Stomach (tissue), 4 donors: ENCODE measurements around the gene SCARB2.

Experiments
- POLR2AphosphoS5 ChIP-seq, 3 donors: sonication (generic); formaldehyde crosslinking; IDR thresholded peaks; one replicate each; pipeline ENCODE4 v1.6.1; 2016; ENCODE audit warnings: antibody characterized with exemption in 3 of 3
- TF ChIP-seq, protein P1 (sequence below), 7 experiments: fragments of 450-650 bp in 4 of 7; fragments of 200-600 bp in 3 of 7; sonication (generic) in 3 of 7; IDR thresholded peaks; one replicate each; pipeline ENCODE4 v1.5.1; 2016 to 2019; ENCODE audit warnings: antibody characterized with exemption in 7 of 7, control low read depth in 2 of 7, mild to moderate bottlenecking in 1 of 7

GRCh38 chr4:76141241-76141640 lies 72.4 kb downstream of the SCARB2 start:
- TF ChIP-seq, protein P1, sequence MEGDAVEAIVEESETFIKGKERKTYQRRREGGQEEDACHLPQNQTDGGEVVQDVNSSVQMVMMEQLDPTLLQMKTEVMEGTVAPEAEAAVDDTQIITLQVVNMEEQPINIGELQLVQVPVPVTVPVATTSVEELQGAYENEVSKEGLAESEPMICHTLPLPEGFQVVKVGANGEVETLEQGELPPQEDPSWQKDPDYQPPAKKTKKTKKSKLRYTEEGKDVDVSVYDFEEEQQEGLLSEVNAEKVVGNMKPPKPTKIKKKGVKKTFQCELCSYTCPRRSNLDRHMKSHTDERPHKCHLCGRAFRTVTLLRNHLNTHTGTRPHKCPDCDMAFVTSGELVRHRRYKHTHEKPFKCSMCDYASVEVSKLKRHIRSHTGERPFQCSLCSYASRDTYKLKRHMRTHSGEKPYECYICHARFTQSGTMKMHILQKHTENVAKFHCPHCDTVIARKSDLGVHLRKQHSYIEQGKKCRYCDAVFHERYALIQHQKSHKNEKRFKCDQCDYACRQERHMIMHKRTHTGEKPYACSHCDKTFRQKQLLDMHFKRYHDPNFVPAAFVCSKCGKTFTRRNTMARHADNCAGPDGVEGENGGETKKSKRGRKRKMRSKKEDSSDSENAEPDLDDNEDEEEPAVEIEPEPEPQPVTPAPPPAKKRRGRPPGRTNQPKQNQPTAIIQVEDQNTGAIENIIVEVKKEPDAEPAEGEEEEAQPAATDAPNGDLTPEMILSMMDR (IDR thresholded peaks at IDR 0.05), result no peak
- TF ChIP-seq POLR2AphosphoS5 (IDR thresholded peaks at IDR 0.05), result no peak
